HepG2 (cell line): ENCODE measurements around the gene CARMIL3. TPM values are rescaled to one million over a fixed set of nuclear protein-coding genes. Genes with fewer than 3 reads are reported as not detected.

ENCODE experiments used
- ARID2 ChIP-seq: sonication (generic); formaldehyde crosslinking; IDR thresholded peaks from 2 replicates; pipeline ENCODE4 v1.8.1; 2022; ENCODE audit warnings: mild to moderate bottlenecking, missing genetic modification reagents, borderline replicate concordance
- CBX5 ChIP-seq: sonication (generic); formaldehyde crosslinking; IDR thresholded peaks from 2 replicates; pipeline ENCODE4 v1.4.0; 2020; ENCODE audit warnings: missing genetic modification reagents, borderline replicate concordance
- IRF2 ChIP-seq: IDR thresholded peaks from 2 replicates; pipeline ENCODE4 v1.6.1; 2018; ENCODE audit warnings: missing genetic modification reagents, missing compliant biosample characterization
- KDM3A ChIP-seq: IDR thresholded peaks from 2 replicates; pipeline ENCODE4 v1.6.1; 2018; ENCODE audit warnings: low read depth, missing compliant biosample characterization
- MBD4 ChIP-seq: IDR thresholded peaks from 2 replicates; pipeline ENCODE4 v1.6.1; 2012; ENCODE audit warnings: low read length, inconsistent platforms, borderline replicate concordance
- MYC ChIP-seq: sonication (generic); formaldehyde crosslinking; IDR thresholded peaks from 2 replicates; pipeline ENCODE4 v1.9.0; 2021; ENCODE audit warnings: missing genetic modification reagents, borderline replicate concordance
- NCOA2 ChIP-seq: sonication (generic); formaldehyde crosslinking; IDR thresholded peaks from 2 replicates; pipeline ENCODE4 v1.8.0; 2022; ENCODE audit warnings: inconsistent platforms
- NCOR1 ChIP-seq: fragments of 200-600 bp; sonication (generic); IDR thresholded peaks from 2 replicates; pipeline ENCODE4 v1.7.0; 2017; ENCODE audit warnings: antibody characterized with exemption, low read length, borderline replicate concordance
- SAFB2 ChIP-seq: sonication (generic); formaldehyde crosslinking; IDR thresholded peaks from 2 replicates; pipeline ENCODE4 v1.5.1; 2020; ENCODE audit warnings: missing genetic modification reagents, low read depth, mild to moderate bottlenecking, borderline replicate concordance
- SIX4 ChIP-seq: sonication (generic); formaldehyde crosslinking; IDR thresholded peaks from 2 replicates; pipeline ENCODE4 v1.4.0; 2020; ENCODE audit warnings: missing genetic modification reagents
- TARDBP ChIP-seq: sonication (generic); formaldehyde crosslinking; IDR thresholded peaks from 2 replicates; pipeline ENCODE4 v1.8.0; 2022; ENCODE audit warnings: mild to moderate bottlenecking, missing genetic modification reagents
- ZNF12 ChIP-seq: sonication (generic); formaldehyde crosslinking; IDR thresholded peaks from 2 replicates; pipeline ENCODE4 v1.5.0; 2020; ENCODE audit warnings: missing genetic modification reagents
- ZNF17 ChIP-seq: sonication (generic); formaldehyde crosslinking; IDR thresholded peaks from 2 replicates; pipeline ENCODE4 v1.5.0; 2020; ENCODE audit warnings: mild to moderate bottlenecking, missing genetic modification reagents
- ZNF207 ChIP-seq: fragments of 450-650 bp; IDR thresholded peaks from 2 replicates; pipeline ENCODE4 v1.6.1; 2016; ENCODE audit warnings: antibody characterized with exemption, borderline replicate concordance
- ZNF230 ChIP-seq: sonication (generic); formaldehyde crosslinking; IDR thresholded peaks from 2 replicates; pipeline ENCODE4 v1.4.0; 2020; ENCODE audit warnings: mild to moderate bottlenecking, missing genetic modification reagents
- ZNF354B ChIP-seq: sonication (generic); formaldehyde crosslinking; IDR thresholded peaks from 2 replicates; pipeline ENCODE4 v1.8.0; 2022; ENCODE audit warnings: mild to moderate bottlenecking, missing genetic modification reagents
- ZNF75D ChIP-seq: sonication (generic); formaldehyde crosslinking; IDR thresholded peaks from 2 replicates; pipeline ENCODE4 v1.8.1; 2023; ENCODE audit warnings: missing genetic modification reagents, mild to moderate bottlenecking, borderline replicate concordance
- polyA plus RNA-seq, 8 experiments: library from polyadenylated mRNA; depleted of rRNA in 3 of 8; stranded (reverse) in 7 of 8; unstranded in 1 of 8; fragments of >200 nt; fragmentation: Illumina TruSeq in 4 of 8; extraction: Trizol in 4 of 8; gene quantifications; 2 replicates each; pipeline versions ENCODE4 v1.2.1 to v1.2.3, GENCODE V29; 2011 to 2016; ENCODE audit warnings: low read depth in 4 of 8, missing spikeins in 1 of 8, mixed read lengths in 1 of 8; ENCODE audit not compliant: insufficient read depth in 1 of 8
- total RNA-seq, 5 experiments: library from RNA; depleted of rRNA; stranded (reverse); fragments of >200 nt; fragmentation: Illumina TruSeq; extraction: Trizol; gene quantifications; 2 replicates each; pipeline ENCODE4 v1.2.3, GENCODE V29; 2016; ENCODE audit warnings: low read depth in 1 of 5
- TF ChIP-seq, protein P1 (sequence below): sonication (generic); formaldehyde crosslinking; IDR thresholded peaks from 2 replicates; pipeline ENCODE4 v1.8.1; 2023; ENCODE audit warnings: missing genetic modification reagents, mild to moderate bottlenecking, borderline replicate concordance
- TF ChIP-seq, protein P2 (sequence below): sonication (generic); formaldehyde crosslinking; IDR thresholded peaks from 2 replicates; pipeline ENCODE4 v1.4.0; 2020; ENCODE audit warnings: missing genetic modification reagents, borderline replicate concordance
- TF ChIP-seq, protein P3 (sequence below): sonication (generic); formaldehyde crosslinking; IDR thresholded peaks from 2 replicates; pipeline ENCODE4 v1.4.0; 2020; ENCODE audit warnings: missing genetic modification reagents, mild to moderate bottlenecking, borderline replicate concordance
- TF ChIP-seq, protein P4 (sequence below): sonication (generic); formaldehyde crosslinking; IDR thresholded peaks from 2 replicates; pipeline ENCODE4 v1.5.1; 2020; ENCODE audit warnings: mild to moderate bottlenecking, missing genetic modification reagents, borderline replicate concordance
- TF ChIP-seq, protein P5 (sequence below): sonication (generic); formaldehyde crosslinking; IDR thresholded peaks from 2 replicates; pipeline ENCODE4 v1.5.1; 2020; ENCODE audit warnings: missing genetic modification reagents, mild to moderate bottlenecking, borderline replicate concordance

The CARMIL3 gene
- total and polyA plus RNA-seq, 2 of the 13 experiments (the other 11 are each of a cell fraction or from before 2014, with no cell fraction given) = 0.27 to 0.55 TPM

DNA sequence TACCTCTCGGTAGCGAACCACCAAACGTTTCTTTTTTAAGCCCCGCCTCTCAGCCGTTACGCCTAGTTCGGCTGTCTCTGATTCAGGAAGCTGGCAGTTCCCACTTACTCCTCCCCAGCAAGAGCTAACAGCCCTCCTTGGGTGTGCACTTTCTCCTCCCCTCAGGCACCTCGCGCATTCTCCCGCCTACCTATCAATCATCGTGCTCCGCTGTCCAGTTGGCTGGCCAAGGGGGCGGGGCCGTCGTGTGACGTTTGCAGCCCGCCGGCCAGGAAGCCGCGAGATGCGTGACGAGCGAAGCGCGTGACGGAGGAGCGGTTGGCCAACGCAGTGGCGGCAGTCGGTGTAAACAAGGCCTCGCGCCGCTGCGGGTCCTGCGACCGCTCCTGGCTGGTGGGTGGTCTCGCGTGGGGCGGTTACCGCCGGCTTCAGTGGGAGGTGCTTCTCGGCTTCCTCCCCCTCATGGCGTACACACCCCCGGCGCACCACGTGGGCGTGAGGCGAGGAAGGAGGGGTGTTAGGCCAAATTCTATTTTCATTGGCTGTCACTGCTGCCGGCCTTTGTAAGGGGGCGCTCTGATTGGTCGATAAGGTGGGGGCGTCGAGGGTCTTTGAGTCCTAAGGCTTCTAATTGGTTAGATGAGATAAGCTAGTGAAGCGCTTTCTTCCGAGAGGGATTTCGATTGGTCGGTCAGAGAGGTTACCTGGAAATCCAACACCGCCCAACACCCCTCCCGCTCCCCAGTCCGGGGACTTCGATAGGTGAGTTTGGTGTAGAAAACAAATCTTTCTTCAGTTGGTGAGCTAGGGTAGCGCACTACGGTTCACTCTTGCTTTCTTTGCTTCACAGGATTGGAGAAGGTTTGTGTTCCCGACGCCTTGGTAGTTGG is 63.0 kb downstream of the CARMIL3 start, which contains the start of the genes DCAF11 and NRL (continued):
- peak; percentile 97 for TF ChIP-seq IRF2 (CRISPR knock-in tag)
- TF ChIP-seq, protein P1, sequence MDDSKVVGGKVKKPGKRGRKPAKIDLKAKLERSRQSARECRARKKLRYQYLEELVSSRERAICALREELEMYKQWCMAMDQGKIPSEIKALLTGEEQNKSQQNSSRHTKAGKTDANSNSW (CRISPR knock-in tag) = peak; percentile 99
- TF ChIP-seq SIX4 (CRISPR knock-in tag) = peak; percentile 82
- peak; percentile 87 for TF ChIP-seq ZNF12 (CRISPR knock-in tag)
- TF ChIP-seq, protein P2, sequence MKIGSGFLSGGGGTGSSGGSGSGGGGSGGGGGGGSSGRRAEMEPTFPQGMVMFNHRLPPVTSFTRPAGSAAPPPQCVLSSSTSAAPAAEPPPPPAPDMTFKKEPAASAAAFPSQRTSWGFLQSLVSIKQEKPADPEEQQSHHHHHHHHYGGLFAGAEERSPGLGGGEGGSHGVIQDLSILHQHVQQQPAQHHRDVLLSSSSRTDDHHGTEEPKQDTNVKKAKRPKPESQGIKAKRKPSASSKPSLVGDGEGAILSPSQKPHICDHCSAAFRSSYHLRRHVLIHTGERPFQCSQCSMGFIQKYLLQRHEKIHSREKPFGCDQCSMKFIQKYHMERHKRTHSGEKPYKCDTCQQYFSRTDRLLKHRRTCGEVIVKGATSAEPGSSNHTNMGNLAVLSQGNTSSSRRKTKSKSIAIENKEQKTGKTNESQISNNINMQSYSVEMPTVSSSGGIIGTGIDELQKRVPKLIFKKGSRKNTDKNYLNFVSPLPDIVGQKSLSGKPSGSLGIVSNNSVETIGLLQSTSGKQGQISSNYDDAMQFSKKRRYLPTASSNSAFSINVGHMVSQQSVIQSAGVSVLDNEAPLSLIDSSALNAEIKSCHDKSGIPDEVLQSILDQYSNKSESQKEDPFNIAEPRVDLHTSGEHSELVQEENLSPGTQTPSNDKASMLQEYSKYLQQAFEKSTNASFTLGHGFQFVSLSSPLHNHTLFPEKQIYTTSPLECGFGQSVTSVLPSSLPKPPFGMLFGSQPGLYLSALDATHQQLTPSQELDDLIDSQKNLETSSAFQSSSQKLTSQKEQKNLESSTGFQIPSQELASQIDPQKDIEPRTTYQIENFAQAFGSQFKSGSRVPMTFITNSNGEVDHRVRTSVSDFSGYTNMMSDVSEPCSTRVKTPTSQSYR (CRISPR knock-in tag) = peak; percentile 82
- TF ChIP-seq ZNF17 (CRISPR knock-in tag) = no peak
- TF ChIP-seq MYC (CRISPR knock-in tag) = peak; percentile 100
- TF ChIP-seq, protein P3, sequence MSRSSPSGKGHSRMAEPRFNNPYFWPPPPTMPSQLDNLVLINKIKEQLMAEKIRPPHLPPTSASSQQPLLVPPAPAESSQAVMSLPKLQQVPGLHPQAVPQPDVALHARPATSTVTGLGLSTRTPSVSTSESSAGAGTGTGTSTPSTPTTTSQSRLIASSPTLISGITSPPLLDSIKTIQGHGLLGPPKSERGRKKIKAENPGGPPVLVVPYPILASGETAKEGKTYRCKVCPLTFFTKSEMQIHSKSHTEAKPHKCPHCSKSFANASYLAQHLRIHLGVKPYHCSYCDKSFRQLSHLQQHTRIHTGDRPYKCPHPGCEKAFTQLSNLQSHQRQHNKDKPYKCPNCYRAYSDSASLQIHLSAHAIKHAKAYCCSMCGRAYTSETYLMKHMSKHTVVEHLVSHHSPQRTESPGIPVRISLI (CRISPR knock-in tag) = peak; percentile 31; the same call in 1 of the 2 replicates
- peak; percentile 87 for TF ChIP-seq KDM3A (CRISPR knock-in tag)
- peak; percentile 77; the same call in 1 of the 2 replicates for TF ChIP-seq NCOA2 (CRISPR knock-in tag)
- peak; percentile 30; the same call in 1 of the 2 replicates for TF ChIP-seq ZNF230
- TF ChIP-seq ZNF75D = no peak
- TF ChIP-seq, protein P4, sequence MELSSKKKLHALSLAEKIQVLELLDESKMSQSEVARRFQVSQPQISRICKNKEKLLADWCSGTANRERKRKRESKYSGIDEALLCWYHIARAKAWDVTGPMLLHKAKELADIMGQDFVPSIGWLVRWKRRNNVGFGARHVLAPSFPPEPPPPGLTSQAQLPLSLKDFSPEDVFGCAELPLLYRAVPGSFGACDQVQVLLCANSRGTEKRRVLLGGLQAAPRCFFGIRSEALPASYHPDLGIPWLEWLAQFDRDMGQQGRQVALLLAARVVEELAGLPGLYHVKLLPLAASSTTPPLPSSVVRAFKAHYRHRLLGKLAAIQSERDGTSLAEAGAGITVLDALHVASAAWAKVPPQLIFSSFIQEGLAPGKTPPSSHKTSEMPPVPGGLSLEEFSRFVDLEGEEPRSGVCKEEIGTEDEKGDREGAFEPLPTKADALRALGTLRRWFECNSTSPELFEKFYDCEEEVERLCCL (CRISPR knock-in tag) = peak; percentile 94
- TF ChIP-seq SAFB2 (CRISPR knock-in tag) = peak; percentile 90
- TF ChIP-seq, protein P5, sequence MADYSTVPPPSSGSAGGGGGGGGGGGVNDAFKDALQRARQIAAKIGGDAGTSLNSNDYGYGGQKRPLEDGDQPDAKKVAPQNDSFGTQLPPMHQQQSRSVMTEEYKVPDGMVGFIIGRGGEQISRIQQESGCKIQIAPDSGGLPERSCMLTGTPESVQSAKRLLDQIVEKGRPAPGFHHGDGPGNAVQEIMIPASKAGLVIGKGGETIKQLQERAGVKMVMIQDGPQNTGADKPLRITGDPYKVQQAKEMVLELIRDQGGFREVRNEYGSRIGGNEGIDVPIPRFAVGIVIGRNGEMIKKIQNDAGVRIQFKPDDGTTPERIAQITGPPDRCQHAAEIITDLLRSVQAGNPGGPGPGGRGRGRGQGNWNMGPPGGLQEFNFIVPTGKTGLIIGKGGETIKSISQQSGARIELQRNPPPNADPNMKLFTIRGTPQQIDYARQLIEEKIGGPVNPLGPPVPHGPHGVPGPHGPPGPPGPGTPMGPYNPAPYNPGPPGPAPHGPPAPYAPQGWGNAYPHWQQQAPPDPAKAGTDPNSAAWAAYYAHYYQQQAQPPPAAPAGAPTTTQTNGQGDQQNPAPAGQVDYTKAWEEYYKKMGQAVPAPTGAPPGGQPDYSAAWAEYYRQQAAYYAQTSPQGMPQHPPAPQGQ (CRISPR knock-in tag) = peak; percentile 86; the same call in 1 of the 2 replicates
- TF ChIP-seq MBD4 = no peak
- no peak for TF ChIP-seq ZNF354B (CRISPR knock-in tag)
- TF ChIP-seq ZNF207 = no peak
- peak; percentile 85; the same call in 1 of the 2 replicates for TF ChIP-seq NCOR1
- peak; percentile 99 for TF ChIP-seq ARID2 (CRISPR knock-in tag)
- TF ChIP-seq CBX5 (CRISPR knock-in tag) = peak; percentile 98
- TF ChIP-seq TARDBP = peak; percentile 98
